HG03520 (cell line): ENCODE results near the gene ADGRA1.
"Not testable (repeated sequence)": the region's sequence is repeated elsewhere in the genome, so short reads cannot be mapped to it uniquely, and the experiment has no call there.

Experiments
- ATAC-seq: cut with Tn5 transposase; IDR thresholded peaks from one replicate; pipeline ENCODE4 v1.9.1; 2021; ENCODE audit warnings: mild to moderate bottlenecking, moderate library complexity; ENCODE audit not compliant: unreplicated experiment

ADGRA1 gene

GRCh38 chr10:133110133-133110532, 22.4 kb downstream of the ADGRA1 start:
- no peak for ATAC-seq

DNA sequence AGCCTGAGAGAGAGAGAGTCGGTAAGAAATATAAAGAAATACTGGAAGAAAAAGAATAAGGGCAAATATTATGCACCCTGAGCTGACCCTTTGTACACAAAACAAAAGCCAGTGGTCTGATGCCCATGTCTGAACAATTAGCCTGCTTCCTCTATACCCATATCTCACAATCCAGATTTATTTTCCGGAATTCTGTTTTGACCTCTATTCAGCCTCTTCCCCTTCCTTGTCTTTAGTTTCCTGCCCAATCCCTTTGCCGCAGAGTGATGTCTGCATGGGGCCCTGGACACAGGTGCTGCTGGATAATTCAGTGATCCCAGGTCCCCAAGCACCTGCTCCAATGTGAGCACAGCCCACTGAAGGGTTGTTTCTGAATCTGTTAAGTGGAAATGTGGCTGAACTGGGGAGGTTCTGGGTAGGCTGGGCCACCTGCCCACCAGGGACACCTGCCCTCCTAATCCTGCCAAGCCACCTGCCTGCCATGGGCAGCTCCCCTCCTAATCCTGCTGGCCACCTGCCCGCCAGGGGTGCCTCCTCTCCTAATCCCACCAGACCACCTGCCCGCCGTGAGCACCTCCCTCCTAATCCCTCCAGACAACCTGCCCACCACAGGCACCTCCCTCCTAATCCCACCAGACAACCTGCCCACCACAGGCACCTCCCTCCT, 23.0 kb downstream of the ADGRA1 start:
- no peak for ATAC-seq

DNA sequence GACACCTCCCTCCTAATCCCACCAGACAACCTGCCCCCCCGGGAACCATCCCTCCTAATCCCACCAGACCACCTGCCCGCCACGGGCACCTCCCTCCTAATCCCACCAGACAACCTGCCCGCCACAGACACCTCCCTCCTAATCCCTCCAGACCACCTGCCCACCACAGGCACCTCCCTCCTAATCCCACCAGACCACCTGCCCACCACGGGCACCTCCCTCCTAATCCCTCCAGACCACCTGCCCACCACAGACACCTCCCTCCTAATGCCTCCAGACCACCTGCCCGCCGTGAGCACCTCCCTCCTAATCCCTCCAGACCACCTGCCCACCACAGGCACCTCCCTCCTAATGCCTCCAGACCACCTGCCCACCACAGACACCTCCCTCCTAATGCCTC, 23.9 kb downstream of the ADGRA1 start:
- ATAC-seq: not testable (repeated sequence)

- no peak for ATAC-seq
Observed at GRCh38 chr10:133113146-133113830, 25.6 kb downstream of the ADGRA1 start.

DNA sequence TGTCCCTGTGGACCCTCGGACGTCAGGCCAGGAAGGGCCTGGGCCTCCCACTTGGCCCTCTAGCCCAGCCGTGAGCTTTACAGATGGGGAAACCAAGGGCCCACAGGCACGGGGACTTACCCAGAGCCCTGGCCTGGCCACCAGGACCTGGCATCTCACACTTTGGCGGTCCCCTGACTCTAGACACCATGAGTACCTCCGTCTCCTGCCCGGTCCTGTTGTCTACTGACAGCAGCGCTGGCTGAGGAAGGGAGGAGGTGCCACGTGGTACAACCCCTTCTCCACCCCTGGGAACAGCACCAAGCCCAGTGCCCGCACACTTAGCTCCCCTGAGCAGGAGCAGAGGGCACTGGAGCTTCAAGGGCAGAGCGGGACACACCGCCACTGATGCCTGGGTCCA, 26.1 kb downstream of the ADGRA1 start:
- no peak for ATAC-seq

- no peak for ATAC-seq
Observed at GRCh38 chr10:133114251-133114650, 26.5 kb downstream of the ADGRA1 start.

DNA sequence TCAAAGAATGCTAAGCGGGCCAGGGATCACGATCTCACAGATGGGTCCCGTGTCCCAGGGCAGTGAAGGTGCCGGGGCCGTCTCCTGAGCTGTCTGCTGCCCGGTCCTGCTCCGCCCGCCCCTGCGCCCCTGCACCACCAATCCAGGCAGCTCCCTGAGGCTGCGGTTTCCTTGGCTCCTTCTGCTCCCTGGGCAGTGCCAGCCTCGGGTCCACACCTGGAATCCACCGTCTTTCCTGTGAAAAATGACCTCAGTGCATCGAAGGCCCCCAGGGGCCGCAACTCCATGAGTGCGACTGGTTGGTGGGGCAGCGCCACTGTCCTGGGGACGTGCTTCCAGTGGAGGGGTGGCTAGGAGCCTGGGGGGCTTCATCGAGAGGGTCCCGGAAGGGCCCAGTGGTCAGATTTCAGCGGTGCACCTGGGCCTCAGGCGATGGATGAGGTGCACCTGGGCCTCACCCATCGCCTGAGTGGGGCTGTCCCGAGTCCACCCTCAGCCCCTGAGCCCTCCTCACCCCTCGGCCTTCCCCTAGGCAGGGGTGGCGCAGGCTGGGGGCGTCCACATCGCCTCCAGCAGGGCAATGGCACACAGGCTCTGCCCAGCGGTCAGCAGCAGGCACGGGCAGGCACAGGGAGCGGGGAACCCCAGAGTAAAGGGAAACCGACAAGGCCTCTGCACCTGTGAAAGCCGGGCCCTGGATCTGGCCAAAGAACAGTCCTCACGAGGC, 27.2 kb downstream of the ADGRA1 start:
- no peak for ATAC-seq

GRCh38 chr10:133115453-133115842, 27.7 kb downstream of the ADGRA1 start:
- no peak for ATAC-seq

- ATAC-seq: no peak
Observed at GRCh38 chr10:133115976-133116375, 28.3 kb downstream of the ADGRA1 start.

- ATAC-seq: no peak
Observed at GRCh38 chr10:133116455-133116854, 28.7 kb downstream of the ADGRA1 start.

- ATAC-seq: no peak
Observed at GRCh38 chr10:133117036-133117687, 29.4 kb downstream of the ADGRA1 start.

DNA sequence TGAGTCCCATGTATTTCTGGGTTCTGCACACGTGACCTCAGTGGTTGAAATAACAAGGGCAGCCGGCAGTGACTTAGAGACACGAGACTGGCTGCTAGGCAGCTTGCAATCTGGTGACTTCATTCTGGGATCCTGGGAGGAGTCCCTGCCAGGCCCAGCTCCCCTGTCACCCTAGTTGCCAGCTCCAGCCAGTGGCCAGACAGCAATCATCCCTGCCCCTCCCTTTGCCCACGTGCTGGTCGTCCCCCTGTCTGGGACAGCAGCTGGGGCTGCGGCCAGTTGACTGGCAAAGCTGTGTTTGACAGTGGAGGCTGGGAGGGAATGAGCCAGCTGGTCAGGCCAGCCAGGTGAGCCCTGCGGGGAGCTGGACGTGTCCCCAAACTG, 30.0 kb downstream of the ADGRA1 start:
- ATAC-seq: no peak

DNA sequence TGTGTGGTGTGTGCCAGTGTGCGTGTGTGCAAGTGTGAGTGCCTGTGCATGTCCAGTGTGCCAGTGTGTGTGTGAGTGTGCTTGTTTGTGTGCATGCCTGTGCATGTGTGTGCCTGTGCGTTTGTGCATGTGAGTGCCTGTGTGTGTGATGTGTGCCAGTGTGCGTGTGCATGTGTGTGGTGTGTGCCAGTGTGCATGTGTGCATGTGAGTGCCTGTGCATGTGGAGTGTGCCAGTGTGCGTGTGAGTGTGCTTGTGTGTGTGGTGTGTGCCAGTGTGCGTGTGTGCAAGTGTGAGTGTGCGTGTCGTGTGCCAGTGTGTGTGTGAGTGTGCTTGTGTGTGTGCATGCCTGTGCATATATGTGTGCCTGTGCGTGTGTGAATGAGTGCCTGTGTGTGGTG, 33.8 kb downstream of the ADGRA1 start:
- ATAC-seq: no peak

- ATAC-seq: no peak
Observed at GRCh38 chr10:133122171-133122935, 34.6 kb downstream of the ADGRA1 start.

- no peak for ATAC-seq
Observed at GRCh38 chr10:133123050-133123745, 35.5 kb downstream of the ADGRA1 start.

GRCh38 chr10:133123746-133124356, 36.1 kb downstream of the ADGRA1 start:
- no peak for ATAC-seq

DNA sequence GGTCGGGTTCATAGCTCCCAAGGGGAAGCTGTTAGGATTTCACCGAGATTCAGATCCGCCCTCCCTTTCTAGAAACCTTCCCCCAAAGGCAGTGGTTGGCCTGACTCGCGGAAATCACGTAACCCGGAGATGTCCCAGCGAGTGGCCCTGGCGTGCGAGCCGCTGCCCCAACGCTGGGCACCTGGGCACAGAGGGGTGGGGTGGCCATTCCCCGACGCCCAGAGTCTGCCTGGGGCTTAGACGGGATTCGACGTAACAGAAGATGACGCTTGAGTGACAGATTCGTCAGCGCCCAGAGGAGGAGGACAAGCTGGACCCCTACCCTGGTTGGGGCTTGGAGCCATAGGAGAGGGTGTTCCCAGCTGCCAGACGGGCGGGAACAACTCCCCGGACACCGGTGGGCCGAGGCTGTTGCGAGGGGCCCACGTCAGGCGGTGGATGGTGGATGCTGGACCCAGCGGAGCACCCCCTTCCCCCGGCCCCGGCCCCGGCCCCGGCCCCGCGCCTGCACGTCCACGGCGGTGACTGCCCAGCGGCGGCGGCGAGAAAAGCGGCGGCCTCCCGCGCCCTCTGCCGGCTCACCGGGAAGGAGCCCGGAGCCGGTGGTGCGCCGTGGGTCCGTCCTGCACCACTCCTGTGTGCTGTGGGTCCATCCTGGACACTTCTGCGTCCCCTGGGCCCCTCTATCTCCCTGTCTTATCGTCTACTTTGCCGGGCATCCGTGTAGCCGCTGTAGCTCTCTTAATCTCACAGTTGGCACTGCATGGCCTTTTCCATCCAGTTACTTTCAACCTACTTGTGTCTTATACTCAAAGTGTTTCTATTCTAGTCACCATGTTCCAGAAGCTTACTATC, 36.9 kb downstream of the ADGRA1 start:
- ATAC-seq: no peak

GRCh38 chr10:133125901-133126300, 38.2 kb downstream of the ADGRA1 start:
- no peak for ATAC-seq
